ENCODE measurements around the gene PTPN21. TPM values are rescaled to one million over a fixed set of nuclear protein-coding genes. Genes with fewer than 3 reads are reported as not detected.

The PTPN21 gene
- total RNA-seq, 1 donor = 17.4 TPM

DNA sequence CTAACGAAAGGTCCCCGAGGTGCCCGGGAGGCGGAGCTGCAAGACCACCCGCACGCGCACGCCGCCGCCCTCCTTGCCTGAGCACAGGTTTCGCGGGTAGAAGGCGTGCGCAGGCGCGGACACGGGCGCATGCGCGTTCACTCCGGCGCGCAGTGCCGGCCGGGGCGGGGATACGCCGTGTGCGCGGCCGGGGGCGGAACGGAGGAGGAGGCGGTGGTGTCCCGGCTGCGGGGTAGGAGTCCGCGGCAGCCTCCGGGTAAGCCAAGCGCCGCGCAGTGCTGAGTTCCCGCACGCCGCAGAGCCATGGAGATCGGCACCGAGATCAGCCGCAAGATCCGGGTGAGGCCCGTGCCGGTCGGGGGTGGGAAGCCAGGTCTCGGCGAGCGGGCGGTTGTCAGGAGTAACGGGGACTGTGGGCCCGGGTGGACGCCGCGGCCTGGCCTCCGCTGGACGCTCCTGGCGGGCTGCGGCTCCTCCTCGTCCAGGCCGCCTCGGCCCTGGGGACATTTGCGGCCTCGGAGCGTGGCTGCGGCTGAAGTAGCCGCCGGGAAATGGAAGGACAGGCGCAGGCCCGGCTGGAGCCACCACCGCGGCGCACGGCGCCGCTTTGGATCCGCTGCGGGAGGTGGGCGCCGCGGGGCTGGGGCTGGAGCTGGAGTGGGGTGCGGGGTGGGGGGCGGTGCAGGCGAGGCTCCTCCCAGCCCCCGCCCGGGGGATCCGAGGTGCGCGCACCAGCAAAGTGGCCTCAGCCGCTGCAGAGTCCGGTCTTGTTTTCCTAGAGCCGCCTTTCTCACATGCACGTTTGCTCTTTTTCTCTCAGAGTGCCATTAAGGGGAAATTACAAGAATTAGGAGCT, 8.3 kb upstream of the PTPN21 start, which contains the start of gene ZC3H14:
ZC3H14 (plus strand) TSS at position 207 of the 856 bp plus-strand sequence; CDS start at position 304, 97 bp downstream.
- Histone ChIP-seq H3K27me3 (ENCODE audit: insufficient read depth, low read length) (no peaks in the 10 kb centered on the region), H4K20me1 (ENCODE audit: insufficient read depth, low read length) (peaks cover 12% of the 10 kb centered on the region), H3K9me3 (ENCODE audit: low read depth, low read length) (no peaks in the 10 kb centered on the region), H2AFZ (ENCODE audit: low read length) (peak within 1 kb of the TSS; percentile 93), H3K79me2 (ENCODE audit: insufficient read depth, low read length) (peaks cover 38% of the 10 kb centered on the region), H3K36me3 (ENCODE audit: insufficient read depth, low read length) (peaks cover 3% of the 10 kb centered on the region), H3K4me3 (ENCODE audit: insufficient read depth, low read length) (peak within 1 kb of the TSS; percentile 91), H3K4me1 (ENCODE audit: insufficient read depth, low read length) (peaks cover 14% of the 10 kb centered on the region), H3K4me2 (ENCODE audit: insufficient read depth, low read length) (peak within 1 kb of the TSS; percentile 81), H3K27ac (ENCODE audit: low read depth, low read length) (peak within 1 kb of the TSS; percentile 63)
- peak; percentile 98 for DNase-seq (ENCODE audit: insufficient read length, low spot score, missing footprints)
- TF ChIP-seq, protein P1, sequence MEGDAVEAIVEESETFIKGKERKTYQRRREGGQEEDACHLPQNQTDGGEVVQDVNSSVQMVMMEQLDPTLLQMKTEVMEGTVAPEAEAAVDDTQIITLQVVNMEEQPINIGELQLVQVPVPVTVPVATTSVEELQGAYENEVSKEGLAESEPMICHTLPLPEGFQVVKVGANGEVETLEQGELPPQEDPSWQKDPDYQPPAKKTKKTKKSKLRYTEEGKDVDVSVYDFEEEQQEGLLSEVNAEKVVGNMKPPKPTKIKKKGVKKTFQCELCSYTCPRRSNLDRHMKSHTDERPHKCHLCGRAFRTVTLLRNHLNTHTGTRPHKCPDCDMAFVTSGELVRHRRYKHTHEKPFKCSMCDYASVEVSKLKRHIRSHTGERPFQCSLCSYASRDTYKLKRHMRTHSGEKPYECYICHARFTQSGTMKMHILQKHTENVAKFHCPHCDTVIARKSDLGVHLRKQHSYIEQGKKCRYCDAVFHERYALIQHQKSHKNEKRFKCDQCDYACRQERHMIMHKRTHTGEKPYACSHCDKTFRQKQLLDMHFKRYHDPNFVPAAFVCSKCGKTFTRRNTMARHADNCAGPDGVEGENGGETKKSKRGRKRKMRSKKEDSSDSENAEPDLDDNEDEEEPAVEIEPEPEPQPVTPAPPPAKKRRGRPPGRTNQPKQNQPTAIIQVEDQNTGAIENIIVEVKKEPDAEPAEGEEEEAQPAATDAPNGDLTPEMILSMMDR (IDR thresholded peaks at IDR 0.05; ENCODE audit: extremely low read depth, low read depth, low read length) = no peak

DNA sequence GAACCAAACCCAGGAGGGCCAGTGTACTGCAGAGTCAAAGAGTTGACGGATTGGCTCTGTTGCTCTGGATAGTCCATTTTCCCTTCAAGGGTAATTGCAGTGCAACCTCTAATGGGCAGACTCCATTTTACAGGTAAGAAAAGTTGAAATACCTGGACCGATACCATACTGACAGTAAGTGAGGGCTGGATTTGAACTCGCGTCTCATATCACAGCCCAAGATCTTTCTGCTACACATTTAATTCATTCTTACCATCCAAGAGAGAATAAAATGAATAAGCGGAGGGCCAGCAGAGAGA, 7.7 kb upstream of the PTPN21 start:
- H3K9me3 ChIP-seq (ENCODE audit: low read depth, low read length) = no peaks in the 10 kb centered on the region
- no peak for DNase-seq (ENCODE audit: insufficient read length, low spot score, missing footprints)

DNA sequence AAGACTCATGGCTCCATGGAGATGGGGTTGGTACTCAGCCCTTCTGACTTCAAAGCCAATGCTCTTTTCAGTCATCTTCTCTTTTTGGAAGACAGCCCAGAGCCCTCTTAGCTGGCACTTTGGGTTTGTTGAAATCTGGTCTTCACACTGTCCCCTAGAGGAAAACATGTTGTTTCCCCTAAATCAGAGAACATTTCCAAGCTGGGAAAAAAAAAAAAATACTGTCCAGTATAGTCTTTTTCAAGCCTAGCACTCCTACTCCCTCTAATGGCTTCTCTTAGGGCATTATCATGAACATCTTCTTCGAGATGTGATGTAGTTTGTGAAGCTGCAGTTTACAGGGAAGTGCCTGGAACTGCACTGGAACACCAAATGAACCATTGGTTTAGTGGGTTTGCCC, 5.0 kb upstream of the PTPN21 start:
- Histone ChIP-seq H4K20me1 (ENCODE audit: insufficient read depth, low read length) (peaks cover 12% of the 10 kb centered on the region), H3K27me3 (ENCODE audit: insufficient read depth, low read length) (no peaks in the 10 kb centered on the region), H2AFZ (ENCODE audit: low read length) (peak overlapping the region; percentile 26), H3K4me2 (ENCODE audit: insufficient read depth, low read length) (peak overlapping the region; percentile 10), H3K4me3 (ENCODE audit: insufficient read depth, low read length) (no peak overlapping the region), H3K4me1 (ENCODE audit: insufficient read depth, low read length) (peaks cover 39% of the 10 kb centered on the region), H3K27ac (ENCODE audit: low read depth, low read length) (no peak overlapping the region), H3K79me2 (ENCODE audit: insufficient read depth, low read length) (peaks cover 20% of the 10 kb centered on the region), H3K9me3 (ENCODE audit: low read depth, low read length) (no peaks in the 10 kb centered on the region), H3K36me3 (ENCODE audit: insufficient read depth, low read length) (no peaks in the 10 kb centered on the region)
- DNase-seq (ENCODE audit: insufficient read length, low spot score, missing footprints) = peak; percentile 89
- TF ChIP-seq, protein P1 (IDR thresholded peaks at IDR 0.05; ENCODE audit: extremely low read depth, low read depth, low read length) = peak; percentile 71

More for the DNA sequence above, 7.7 kb upstream of the PTPN21 start:
- peaks cover 15% of the 10 kb centered on the region for H3K4me1 ChIP-seq (ENCODE audit: insufficient read depth, low read length)
- no peaks in the 10 kb centered on the region for H3K27me3 ChIP-seq (ENCODE audit: insufficient read depth, low read length)
- peak overlapping the region; percentile 63 for H3K27ac ChIP-seq (ENCODE audit: low read depth, low read length)
- TF ChIP-seq, protein P1 (IDR thresholded peaks at IDR 0.05; ENCODE audit: extremely low read depth, low read depth, low read length) = no peak
- H4K20me1 ChIP-seq (ENCODE audit: insufficient read depth, low read length) = peaks cover 12% of the 10 kb centered on the region
- H3K4me3 ChIP-seq (ENCODE audit: insufficient read depth, low read length) = peak overlapping the region; percentile 91
- H3K36me3 ChIP-seq (ENCODE audit: insufficient read depth, low read length) = no peaks in the 10 kb centered on the region
- H3K79me2 ChIP-seq (ENCODE audit: insufficient read depth, low read length) = peaks cover 34% of the 10 kb centered on the region
- H2AFZ ChIP-seq (ENCODE audit: low read length) = peak overlapping the region; percentile 93
- H3K4me2 ChIP-seq (ENCODE audit: insufficient read depth, low read length) = peak overlapping the region; percentile 81

DNA sequence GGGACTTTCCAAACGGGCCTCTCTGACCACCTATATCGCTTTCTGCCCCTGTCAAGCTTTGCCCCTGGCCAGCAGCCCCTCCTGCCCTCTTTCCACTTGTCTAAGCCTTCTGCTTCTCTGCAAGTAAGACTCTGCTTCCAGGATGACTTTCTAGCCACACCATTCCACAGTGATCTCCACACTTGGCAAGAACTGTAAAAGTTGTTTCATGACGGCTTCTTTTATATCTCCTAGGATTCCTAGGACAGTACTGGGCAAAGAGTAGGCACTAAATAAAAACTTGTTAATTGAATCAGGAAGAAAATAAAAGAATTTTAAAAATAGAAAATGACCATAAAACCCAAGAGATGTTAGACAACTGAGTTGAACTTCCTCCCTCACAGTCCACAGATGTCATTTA, 1.8 kb upstream of the PTPN21 start:
- Histone ChIP-seq H3K36me3 (ENCODE audit: insufficient read depth, low read length) (no peaks in the 10 kb centered on the region), H4K20me1 (ENCODE audit: insufficient read depth, low read length) (no peaks in the 10 kb centered on the region), H3K79me2 (ENCODE audit: insufficient read depth, low read length) (peaks cover 24% of the 10 kb centered on the region), H3K9me3 (ENCODE audit: low read depth, low read length) (no peaks in the 10 kb centered on the region), H3K4me3 (ENCODE audit: insufficient read depth, low read length) (no peak overlapping the region), H3K4me1 (ENCODE audit: insufficient read depth, low read length) (peaks cover 40% of the 10 kb centered on the region), H3K4me2 (ENCODE audit: insufficient read depth, low read length) (no peak overlapping the region), H3K27ac (ENCODE audit: low read depth, low read length) (no peak overlapping the region), H3K27me3 (ENCODE audit: insufficient read depth, low read length) (no peaks in the 10 kb centered on the region), H2AFZ (ENCODE audit: low read length) (no peak overlapping the region)
- DNase-seq (ENCODE audit: insufficient read length, low spot score, missing footprints) = peak; percentile 27
- TF ChIP-seq, protein P1 (IDR thresholded peaks at IDR 0.05; ENCODE audit: extremely low read depth, low read depth, low read length) = no peak

Data from osteoblast (primary cell).